ES-I3 (cell line): Measurements from ENCODE around the gene SAPCD1.
"Not testable (repeated sequence)": the region's sequence is repeated elsewhere in the genome, so short reads cannot be mapped to it uniquely, and the experiment has no call there.

Experiments used
- H3K36me3 ChIP-seq: 2 replicates; pipeline ENCODE4 v1.6.1; 2013; ENCODE audit warnings: mild to moderate bottlenecking, low read length, control low read depth, moderate library complexity; ENCODE audit not compliant: insufficient read depth
- H3K4me1 ChIP-seq: 2 replicates; pipeline ENCODE4 v1.6.1; 2013; ENCODE audit warnings: mild to moderate bottlenecking, control low read depth, low read length; ENCODE audit not compliant: insufficient read depth
- H3K9ac ChIP-seq: 2 replicates; pipeline ENCODE4 v1.6.1; 2013; ENCODE audit warnings: low read depth, mild to moderate bottlenecking, low read length, moderate library complexity
- H3K9me3 ChIP-seq: 2 replicates; pipeline ENCODE4 v1.6.1; 2013; ENCODE audit warnings: mild to moderate bottlenecking, low read length, moderate library complexity; ENCODE audit not compliant: control insufficient read depth, insufficient read depth

SAPCD1 gene

DNA sequence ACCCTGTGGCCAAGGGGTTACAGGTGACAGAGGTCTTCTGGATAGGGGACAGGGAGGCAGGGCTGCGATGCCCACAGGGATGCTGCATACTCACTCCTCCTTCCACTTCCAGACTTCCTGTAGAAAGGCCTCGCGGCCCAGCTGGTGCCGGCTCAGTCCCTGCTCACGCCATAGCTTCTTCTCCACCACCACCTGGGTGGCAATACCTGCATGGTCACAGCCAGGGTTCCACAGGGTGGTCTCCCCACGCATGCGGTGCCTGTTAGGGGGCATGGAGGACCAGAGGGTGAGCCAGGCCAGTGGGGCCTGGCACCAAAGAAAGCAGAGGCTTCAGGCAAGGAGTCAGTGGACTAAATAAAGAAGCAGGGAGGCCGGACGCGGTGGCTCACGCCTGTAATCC, 23.0 kb downstream of the SAPCD1 start:
- H3K9ac ChIP-seq, result no peak overlapping the region
- no peaks in the 10 kb centered on the region for H3K9me3 ChIP-seq
- no peaks in the 10 kb centered on the region for H3K4me1 ChIP-seq
- peaks cover 14% of the 10 kb centered on the region; the same call in 1 of the 2 replicates for H3K36me3 ChIP-seq

DNA sequence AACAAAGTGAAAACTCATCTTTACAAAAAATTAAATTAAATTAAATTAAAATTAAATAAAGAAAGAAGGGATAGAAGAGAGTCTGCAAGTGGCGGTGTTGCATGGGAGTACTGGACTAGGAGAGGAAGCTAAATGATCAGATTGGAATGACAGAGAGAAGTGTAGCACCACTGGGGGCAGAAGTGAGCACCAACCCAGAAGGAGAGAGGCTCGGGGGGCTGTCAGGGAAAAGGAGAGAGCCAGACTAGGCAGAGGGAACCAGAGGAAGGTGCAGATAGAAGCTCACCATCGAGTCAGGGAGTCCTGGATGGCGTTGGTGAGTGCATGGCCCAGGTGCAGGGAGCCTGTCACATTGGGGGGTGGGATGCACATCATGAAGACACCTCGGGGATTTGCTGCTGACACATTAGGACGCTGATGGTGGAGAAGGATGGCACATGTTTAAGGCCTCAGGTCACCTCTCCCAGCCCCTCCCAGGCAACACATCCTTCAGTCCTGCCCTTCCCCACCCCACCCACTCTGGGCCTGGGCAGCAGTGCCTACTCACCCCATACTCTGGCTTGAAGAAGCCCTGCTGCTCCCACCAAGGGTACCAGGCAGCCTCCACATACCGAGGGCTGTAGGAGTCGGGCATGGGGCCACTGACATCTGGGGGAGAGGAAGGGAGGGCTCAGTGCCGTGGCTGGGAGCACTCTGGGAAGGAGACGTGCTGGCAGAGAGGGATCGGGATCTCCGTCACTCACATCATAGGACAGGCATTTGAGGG, 29.1 kb downstream of the SAPCD1 start:
- Histone ChIP-seq H3K9me3 (no peaks in the 10 kb centered on the region), H3K4me1 (peaks cover 4% of the 10 kb centered on the region), H3K9ac (no peak overlapping the region), H3K36me3 (peaks cover 7% of the 10 kb centered on the region)

DNA sequence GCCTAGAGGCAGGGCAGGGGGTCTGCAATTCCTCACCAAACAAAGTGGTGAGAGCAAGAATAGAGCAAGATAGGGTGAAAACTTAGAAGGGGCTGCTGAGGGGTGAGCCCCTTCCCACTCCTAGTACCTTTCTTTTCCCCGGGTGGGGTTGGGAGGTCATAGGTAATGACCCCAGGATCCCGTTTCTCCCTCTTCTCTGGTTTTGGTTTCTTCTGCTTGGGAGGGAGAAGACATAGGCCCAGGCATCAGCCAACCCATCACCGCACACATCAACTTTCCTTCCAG, 29.6 kb downstream of the SAPCD1 start:
- peaks cover 7% of the 10 kb centered on the region for H3K36me3 ChIP-seq
- no peak overlapping the region for H3K9ac ChIP-seq
- no peaks in the 10 kb centered on the region for H3K9me3 ChIP-seq
- H3K4me1 ChIP-seq, result peaks cover 4% of the 10 kb centered on the region

DNA sequence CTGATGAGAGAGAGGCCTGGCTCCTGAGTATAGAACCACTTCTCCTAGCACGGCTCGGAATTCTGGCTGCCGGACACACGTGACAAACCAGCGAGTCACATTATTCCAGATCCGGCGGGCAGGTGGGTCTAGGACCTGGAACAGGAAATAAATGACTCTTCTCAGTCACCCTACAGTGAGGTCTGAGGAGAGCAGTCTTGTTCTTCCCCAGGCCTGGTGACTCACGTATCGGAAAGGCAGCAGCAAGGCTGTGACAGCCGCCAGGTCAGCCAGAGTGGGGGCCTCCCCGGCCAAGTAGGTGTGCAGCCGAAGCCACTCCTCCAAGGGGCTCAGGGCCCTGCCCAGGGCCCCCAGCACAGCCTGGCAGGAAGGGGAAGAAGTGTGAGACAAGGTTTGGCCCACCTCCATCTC, 30.3 kb downstream of the SAPCD1 start:
- no peaks in the 10 kb centered on the region for H3K9me3 ChIP-seq
- H3K9ac ChIP-seq, result no peak overlapping the region
- peaks cover 4% of the 10 kb centered on the region for H3K4me1 ChIP-seq
- peaks cover 7% of the 10 kb centered on the region for H3K36me3 ChIP-seq

DNA sequence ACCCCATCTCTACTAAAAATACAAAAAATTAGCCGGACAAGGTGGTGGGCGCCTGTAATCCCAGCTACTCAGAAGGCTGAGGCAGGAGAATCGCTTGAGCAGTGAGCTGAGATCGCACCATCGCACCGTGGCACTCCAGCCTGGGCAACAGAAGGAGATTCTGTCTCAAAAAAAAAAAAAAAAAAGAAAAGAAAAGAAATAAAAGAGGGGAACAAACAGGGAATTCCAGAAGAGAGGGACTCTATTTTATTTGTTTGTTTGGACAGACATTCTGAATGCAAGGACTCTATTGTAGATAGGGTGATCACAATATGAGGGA, 31.4 kb downstream of the SAPCD1 start:
- not testable (repeated sequence) for H3K36me3 ChIP-seq, H3K9me3 ChIP-seq, H3K4me1 ChIP-seq
- H3K9ac ChIP-seq, result peak overlapping the region; percentile 90; the same call in 1 of the 2 replicates

DNA sequence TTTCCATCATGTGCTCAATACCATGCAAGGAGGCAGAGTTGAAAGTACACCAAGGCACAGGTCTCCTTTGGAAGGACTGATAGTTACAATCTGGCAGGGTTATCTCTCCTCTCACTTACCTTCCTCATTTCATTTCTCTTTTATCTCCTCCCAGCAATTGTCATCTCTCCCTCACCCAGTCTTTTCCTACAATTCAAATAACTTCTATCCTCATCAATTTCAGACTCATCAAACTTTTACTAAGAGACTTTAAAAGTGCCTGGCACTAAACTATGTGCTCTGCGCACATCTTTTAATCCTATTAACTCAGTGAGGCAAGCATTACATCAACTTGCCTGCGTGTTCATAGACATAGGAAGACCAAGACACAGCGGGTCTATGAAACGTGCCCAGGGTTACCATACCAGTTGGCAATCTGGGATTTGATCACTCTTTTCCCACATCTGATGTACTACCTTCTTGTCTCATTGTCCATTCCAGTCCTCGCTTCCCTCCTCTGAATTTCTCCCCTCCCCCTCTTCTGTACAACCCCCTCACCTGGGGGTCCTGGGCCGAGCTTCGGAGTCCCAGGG, 31.9 kb downstream of the SAPCD1 start:
- peaks cover 4% of the 10 kb centered on the region for H3K36me3 ChIP-seq

DNA sequence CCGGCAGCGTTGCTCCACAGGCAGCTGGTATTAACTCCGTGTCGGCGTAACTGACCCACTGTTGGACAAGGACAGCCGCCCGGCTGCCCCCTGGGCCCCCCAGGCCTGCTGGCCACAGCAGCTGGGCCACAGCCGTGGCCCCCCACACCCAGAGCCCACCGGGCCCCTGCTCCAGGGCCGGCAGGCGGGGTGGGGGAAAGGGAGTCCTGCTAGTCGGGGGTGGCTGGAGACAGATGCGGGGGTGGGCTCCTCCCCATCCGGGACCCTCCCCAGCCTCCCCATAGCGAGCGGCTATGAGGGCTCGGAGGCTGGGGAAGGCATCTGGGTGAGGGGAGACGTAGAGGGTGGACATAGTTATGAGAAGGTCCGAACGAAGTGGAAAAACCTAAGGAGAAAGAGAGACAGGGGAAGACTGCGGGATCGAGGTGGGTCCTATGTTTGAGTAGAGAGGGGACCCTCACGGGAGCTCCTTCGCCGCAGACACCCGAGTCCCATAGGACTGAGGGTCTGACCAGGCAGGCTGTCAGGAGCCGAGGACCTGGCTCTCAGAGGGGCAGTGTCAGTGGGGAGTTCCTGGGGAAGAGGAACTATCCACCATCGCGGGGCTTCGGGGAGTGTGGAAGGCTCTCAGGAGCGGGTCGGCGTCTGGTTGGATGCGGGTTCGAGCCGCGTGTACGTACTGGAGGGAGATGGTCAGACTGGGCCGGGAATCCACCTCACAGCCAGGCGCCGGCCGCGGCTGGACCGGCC, 32.6 kb downstream of the SAPCD1 start:
- peak overlapping the region; percentile 90 for H3K9ac ChIP-seq
- peaks cover 4% of the 10 kb centered on the region for H3K4me1 ChIP-seq
- peaks cover 3% of the 10 kb centered on the region; the same call in 1 of the 2 replicates for H3K36me3 ChIP-seq
- no peaks in the 10 kb centered on the region for H3K9me3 ChIP-seq

More for the DNA sequence above, 31.9 kb downstream of the SAPCD1 start:
- Histone ChIP-seq H3K9me3 (no peaks in the 10 kb centered on the region), H3K4me1 (peaks cover 4% of the 10 kb centered on the region), H3K9ac (peak overlapping the region; percentile 90)

DNA sequence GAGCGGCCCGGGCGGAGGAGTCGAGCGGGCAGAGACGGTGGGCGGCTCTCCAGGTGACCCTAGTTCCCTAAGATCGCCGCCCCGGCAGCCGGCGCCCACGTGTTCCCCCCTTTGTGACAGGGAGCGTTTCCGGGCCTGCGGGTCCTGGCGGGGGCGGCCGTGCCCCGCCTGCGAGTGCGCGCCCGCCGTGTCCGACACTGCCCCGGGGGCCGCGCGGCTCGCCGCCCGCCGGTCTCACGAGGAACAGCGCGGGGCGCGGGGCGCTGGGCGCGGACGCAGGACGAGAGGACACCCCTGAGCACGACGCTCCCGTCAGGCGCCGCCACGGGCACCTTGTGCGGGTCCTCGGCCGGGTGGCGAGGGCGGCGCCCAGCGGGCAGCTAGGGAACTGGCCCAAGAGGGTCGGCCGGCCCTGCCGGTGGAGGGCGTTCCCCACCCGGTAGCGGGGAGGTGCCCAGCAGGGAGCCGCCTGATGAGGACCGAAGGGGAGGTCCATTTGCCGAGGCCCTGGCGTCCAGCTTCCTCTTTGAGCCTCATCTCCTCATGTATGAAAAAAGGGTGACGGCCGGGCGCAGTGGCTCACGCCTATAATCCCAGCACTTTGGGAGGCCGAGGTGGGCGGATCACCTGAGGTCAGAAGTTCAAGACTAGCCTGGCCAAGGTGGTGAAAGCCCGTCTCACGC, 33.3 kb downstream of the SAPCD1 start, which contains the start of gene VARS1:
Gene VARS1 (minus strand): TSS at position 137 of the 683 bp plus-strand sequence. CDS start 535 bp downstream, outside the sequence.
- peaks cover 4% of the 10 kb centered on the region for H3K4me1 ChIP-seq
- no peaks in the 10 kb centered on the region for H3K9me3 ChIP-seq
- peak within 1 kb of the TSS; percentile 90 for H3K9ac ChIP-seq
- H3K36me3 ChIP-seq, result peaks cover 2% of the 10 kb centered on the region; the same call in 1 of the 2 replicates

DNA sequence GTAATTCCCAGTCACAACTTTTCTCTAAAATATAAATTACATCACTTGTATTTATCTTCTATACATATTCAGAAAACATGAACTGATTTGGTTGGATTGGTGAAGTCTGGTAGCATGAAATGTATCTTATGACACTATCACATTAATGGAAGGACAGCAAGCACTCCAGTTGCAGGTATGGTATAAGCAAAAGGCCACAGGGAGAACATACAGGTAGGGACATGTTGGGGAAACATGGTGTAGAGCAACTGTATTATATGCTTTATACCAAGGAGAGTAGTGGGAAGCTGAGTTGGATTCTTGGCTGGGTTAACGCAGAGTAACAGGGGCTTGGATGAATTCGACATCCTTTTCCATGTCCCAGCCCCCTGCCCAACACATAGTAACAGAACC, 34.5 kb downstream of the SAPCD1 start:
- peaks cover 4% of the 10 kb centered on the region for H3K4me1 ChIP-seq
- H3K36me3 ChIP-seq, result no peaks in the 10 kb centered on the region
- H3K9me3 ChIP-seq, result no peaks in the 10 kb centered on the region
- no peak overlapping the region for H3K9ac ChIP-seq

DNA sequence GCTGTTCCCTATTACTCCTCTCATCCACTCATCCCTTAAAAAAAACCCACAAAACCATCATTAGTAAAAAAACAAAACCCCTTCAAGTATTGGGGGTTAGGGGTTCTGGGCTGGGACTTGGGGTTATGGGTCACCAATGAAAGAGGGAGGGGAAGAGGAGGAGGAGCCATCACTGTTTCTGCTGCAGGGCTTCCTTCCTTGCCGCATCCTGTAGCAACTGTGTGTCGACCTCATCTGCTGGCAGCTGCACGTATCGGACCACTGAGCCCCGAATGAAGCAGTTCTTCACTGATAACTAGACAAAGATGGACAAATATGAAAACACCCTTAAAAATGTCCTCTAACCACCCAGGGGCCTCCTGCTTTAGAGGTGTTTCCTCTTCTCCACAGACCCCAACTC, 35.1 kb downstream of the SAPCD1 start:
- Histone ChIP-seq H3K36me3 (no peaks in the 10 kb centered on the region), H3K9ac (no peak overlapping the region), H3K4me1 (peaks cover 4% of the 10 kb centered on the region), H3K9me3 (no peaks in the 10 kb centered on the region)

DNA sequence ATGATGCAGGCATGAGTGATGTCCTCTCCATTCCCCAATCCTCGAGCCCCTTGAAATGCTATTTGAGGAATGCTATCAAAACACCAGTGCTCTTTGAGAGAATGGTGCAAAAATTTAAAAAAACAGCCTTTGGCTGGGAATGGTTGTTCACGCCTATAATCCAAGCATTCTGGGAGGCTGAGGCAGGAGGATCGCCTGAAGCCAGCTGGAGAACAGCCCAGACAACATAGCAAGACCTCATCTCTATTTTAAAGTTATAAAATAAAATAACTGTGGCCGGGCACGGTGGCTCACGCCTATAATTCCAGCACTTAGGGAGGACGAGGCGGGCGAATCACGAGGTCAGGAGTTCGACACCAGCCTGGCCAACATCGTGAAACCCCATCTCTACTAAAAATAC, 37.3 kb downstream of the SAPCD1 start:
- Histone ChIP-seq H3K36me3 (no peaks in the 10 kb centered on the region), H3K4me1 (no peaks in the 10 kb centered on the region), H3K9me3 (no peaks in the 10 kb centered on the region), H3K9ac (no peak overlapping the region)

DNA sequence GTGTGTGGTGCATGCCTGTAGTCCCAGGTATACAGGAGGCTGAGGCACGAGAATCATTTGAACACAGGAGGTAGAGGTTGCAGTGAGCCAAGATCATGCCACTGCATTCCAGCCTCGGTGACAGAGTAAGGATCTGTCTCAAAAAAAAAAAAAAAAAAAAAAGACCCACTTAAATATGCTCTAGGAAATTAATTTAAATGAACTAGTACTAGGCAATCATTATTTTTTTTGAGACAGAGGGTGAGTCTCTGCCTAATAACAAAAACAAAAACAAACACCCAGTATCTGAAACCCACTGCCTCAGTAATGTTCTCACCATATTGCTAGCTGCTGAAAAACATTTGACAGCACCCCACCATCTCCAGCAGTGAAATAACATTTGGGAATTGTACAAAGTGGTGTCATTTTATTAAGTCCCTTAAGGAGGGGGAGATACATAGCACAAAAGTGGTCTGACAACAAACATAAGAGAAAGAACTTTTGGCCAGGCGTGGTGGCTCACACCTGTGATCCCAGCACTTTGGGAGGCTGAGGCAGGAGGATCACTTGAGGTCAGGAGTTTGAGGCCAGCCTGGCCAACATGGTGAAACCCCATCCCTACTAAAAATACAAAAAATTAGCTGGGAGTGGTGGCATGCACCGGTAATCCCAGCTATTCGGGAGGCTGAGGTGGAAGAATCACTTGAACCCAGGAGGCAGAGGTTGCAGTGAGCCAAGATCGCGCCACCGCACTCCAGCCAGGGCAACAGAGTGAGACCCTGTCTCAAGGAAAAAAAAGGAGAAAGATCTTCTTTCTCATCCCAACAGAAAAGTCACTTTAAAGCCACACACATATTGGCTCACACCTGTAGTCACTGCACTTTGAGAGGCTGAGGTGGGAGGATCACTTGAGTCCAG, 38.8 kb downstream of the SAPCD1 start:
- not testable (repeated sequence) for H3K9ac ChIP-seq, H3K36me3 ChIP-seq, H3K4me1 ChIP-seq, H3K9me3 ChIP-seq

DNA sequence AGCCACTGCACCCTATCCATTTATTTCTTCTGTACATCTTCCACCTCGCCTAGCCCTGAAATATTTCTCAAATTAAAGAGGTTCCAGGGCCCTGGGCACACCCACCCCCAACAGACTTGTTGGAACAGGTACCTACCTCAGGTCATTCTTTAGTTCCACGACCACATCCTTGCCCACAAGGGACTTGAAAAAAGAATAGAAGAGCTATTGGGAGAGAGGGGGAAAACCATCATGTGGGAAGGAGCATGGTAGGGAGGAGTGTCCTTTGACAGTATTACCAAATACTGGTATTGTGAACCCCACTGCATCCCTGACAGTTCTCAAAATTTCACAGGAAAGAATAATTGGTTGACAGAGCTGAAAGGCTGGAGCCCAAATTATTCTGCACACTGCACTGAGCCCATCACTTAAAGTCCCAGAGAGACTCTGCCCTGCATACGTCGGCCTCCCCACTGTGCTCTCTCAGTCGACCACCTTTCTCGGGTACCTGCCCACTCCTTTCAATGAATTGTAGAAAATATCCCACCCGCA, 43.5 kb downstream of the SAPCD1 start:
- H3K9ac ChIP-seq, result peak overlapping the region; percentile 84
- no peaks in the 10 kb centered on the region for H3K4me1 ChIP-seq
- H3K36me3 ChIP-seq, result no peaks in the 10 kb centered on the region
- no peaks in the 10 kb centered on the region for H3K9me3 ChIP-seq
